IPS DF 6.9 (cell line): ENCODE results near the gene UBE2V1.
A peak's percentile ranks its signal among the peaks of the same experiment; 100 is the strongest.
"Not testable (repeated sequence)": the region's sequence is repeated elsewhere in the genome, so short reads cannot be mapped to it uniquely, and the experiment has no call there.

Source experiments
- DNase-seq: peaks from one replicate; pipeline ENCODE4 v3.0.0-alpha.2; 2013; ENCODE audit warnings: low read depth, low spot score
- H3K27ac ChIP-seq: one replicate; pipeline ENCODE4 v1.5.1; 2013; ENCODE audit warnings: low read length, control low read depth
- H3K27me3 ChIP-seq: 2 replicates; pipeline ENCODE4 v1.6.1; 2013; ENCODE audit warnings: mild to moderate bottlenecking, low read length; ENCODE audit not compliant: control insufficient read depth, insufficient read depth
- H3K36me3 ChIP-seq: 2 replicates; pipeline ENCODE4 v1.6.1; 2013; ENCODE audit warnings: low read length; ENCODE audit not compliant: control insufficient read depth, insufficient read depth
- H3K4me1 ChIP-seq: 2 replicates; pipeline ENCODE4 v1.6.1; 2013; ENCODE audit warnings: low read length; ENCODE audit not compliant: control insufficient read depth, insufficient read depth
- H3K4me3 ChIP-seq: 2 replicates; pipeline ENCODE4 v1.5.1; 2013; ENCODE audit warnings: mild to moderate bottlenecking, low read length
- H3K9me3 ChIP-seq: 2 replicates; pipeline ENCODE4 v1.6.1; 2013; ENCODE audit warnings: low read length, inconsistent platforms; ENCODE audit not compliant: control insufficient read depth, insufficient read depth
- WGBS: extraction: QIAGEN DNeasy Blood & Tissue Kit; methylation state at CpG from one replicate; pipeline ENCODE4 v1.1.7; 2013; ENCODE audit warnings: mixed read lengths, missing lambda C conversion rate; ENCODE audit not compliant: insufficient read length, insufficient coverage; 5-methylcytosine and 5-hydroxymethylcytosine counted together

The UBE2V1 gene

GRCh38 chr20:50073500-50073899 is 39.5 kb downstream of the UBE2V1 start:
- no peak for DNase-seq
- WGBS = no CpG with 5 or more reads among the region's 2 CpGs
- peaks cover 3% of the 10 kb centered on the region; the same call in 1 of the 2 replicates for H3K4me1 ChIP-seq

GRCh38 chr20:50071039-50071888 is 41.7 kb downstream of the UBE2V1 start:
- WGBS = no CpG with 5 or more reads among the region's 48 CpGs
- Histone ChIP-seq H3K27me3 (no peaks in the 10 kb centered on the region), H3K4me1 (peaks cover 3% of the 10 kb centered on the region; the same call in 1 of the 2 replicates), H3K27ac (no peak overlapping the region), H3K9me3 (no peaks in the 10 kb centered on the region), H3K36me3 (no peaks in the 10 kb centered on the region), H3K4me3 (no peak overlapping the region; the same call in 1 of the 2 replicates)
- peak; percentile 67 for DNase-seq

More at GRCh38 chr20:50073500-50073899, 39.5 kb downstream of the UBE2V1 start:
- no peaks in the 10 kb centered on the region for H3K27me3 ChIP-seq
- H3K4me3 ChIP-seq = no peak overlapping the region
- no peaks in the 10 kb centered on the region for H3K36me3 ChIP-seq
- no peaks in the 10 kb centered on the region for H3K9me3 ChIP-seq
- no peak overlapping the region for H3K27ac ChIP-seq

- H3K4me1 ChIP-seq = peaks cover 2% of the 10 kb centered on the region; the same call in 1 of the 2 replicates
- no peak overlapping the region for H3K27ac ChIP-seq
- no peaks in the 10 kb centered on the region for H3K27me3 ChIP-seq
- H3K9me3 ChIP-seq = no peaks in the 10 kb centered on the region
- no CpG with 5 or more reads among the region's 7 CpGs for WGBS
- DNase-seq = no peak
- H3K4me3 ChIP-seq = no peak overlapping the region
- no peaks in the 10 kb centered on the region for H3K36me3 ChIP-seq
Measured at GRCh38 chr20:50070361-50070760, 42.6 kb downstream of the UBE2V1 start.

- no peaks in the 10 kb centered on the region for H3K27me3 ChIP-seq
- 0 out of 2 replicates have a peak, but pooled peaks cover 1% of the 10 kb centered on the region for H3K4me1 ChIP-seq
- H3K4me3 ChIP-seq = no peak overlapping the region
- H3K9me3 ChIP-seq = no peaks in the 10 kb centered on the region
- no CpG with 5 or more reads among the region's 11 CpGs for WGBS
- no peak for DNase-seq
- no peaks in the 10 kb centered on the region for H3K36me3 ChIP-seq
- no peak overlapping the region for H3K27ac ChIP-seq
Measured at GRCh38 chr20:50068041-50068651, 44.8 kb downstream of the UBE2V1 start.

GRCh38 chr20:50067461-50067860 is 45.5 kb downstream of the UBE2V1 start:
- H3K4me1 ChIP-seq = 0 out of 2 replicates have a peak, but pooled peaks cover 1% of the 10 kb centered on the region
- no peaks in the 10 kb centered on the region for H3K9me3 ChIP-seq
- H3K27ac ChIP-seq = no peak overlapping the region
- no peaks in the 10 kb centered on the region for H3K36me3 ChIP-seq
- DNase-seq = no peak
- WGBS = no CpG with 5 or more reads among the region's 2 CpGs
- H3K27me3 ChIP-seq = no peaks in the 10 kb centered on the region
- H3K4me3 ChIP-seq = no peak overlapping the region

- no peaks in the 10 kb centered on the region for H3K9me3 ChIP-seq
- H3K4me3 ChIP-seq = no peak overlapping the region
- no CpG with 5 or more reads among the region's 7 CpGs for WGBS
- H3K36me3 ChIP-seq = no peaks in the 10 kb centered on the region
- 0 out of 2 replicates have a peak, but pooled peaks cover 1% of the 10 kb centered on the region for H3K4me1 ChIP-seq
- no peaks in the 10 kb centered on the region for H3K27me3 ChIP-seq
- no peak overlapping the region for H3K27ac ChIP-seq
- DNase-seq = no peak
Measured at GRCh38 chr20:50067018-50067417, 45.9 kb downstream of the UBE2V1 start.

- no CpG with 5 or more reads among the region's 10 CpGs for WGBS
- no peaks in the 10 kb centered on the region for H3K9me3 ChIP-seq
Measured at GRCh38 chr20:50066161-50066834, 46.7 kb downstream of the UBE2V1 start.

GRCh38 chr20:50065325-50065615 is 47.7 kb downstream of the UBE2V1 start:
- no peaks in the 10 kb centered on the region for H3K27me3 ChIP-seq
- no peaks in the 10 kb centered on the region for H3K4me1 ChIP-seq
- no peak overlapping the region for H3K27ac ChIP-seq
- no peaks in the 10 kb centered on the region for H3K36me3 ChIP-seq
- DNase-seq = no peak
- no CpG with 5 or more reads among the region's 3 CpGs for WGBS
- no peaks in the 10 kb centered on the region for H3K9me3 ChIP-seq
- H3K4me3 ChIP-seq = no peak overlapping the region

More at GRCh38 chr20:50066161-50066834, 46.7 kb downstream of the UBE2V1 start:
- Histone ChIP-seq H3K27ac (no peak overlapping the region), H3K4me1 (no peaks in the 10 kb centered on the region), H3K36me3 (no peaks in the 10 kb centered on the region), H3K27me3 (no peaks in the 10 kb centered on the region), H3K4me3 (no peak overlapping the region)
- DNase-seq = no peak

- not testable (repeated sequence) for H3K9me3 ChIP-seq, H3K27me3 ChIP-seq, DNase-seq, H3K36me3 ChIP-seq, H3K4me1 ChIP-seq, H3K27ac ChIP-seq, H3K4me3 ChIP-seq
- no CpG with 5 or more reads among the region's 6 CpGs for WGBS
Measured at GRCh38 chr20:50063763-50064162, 49.2 kb downstream of the UBE2V1 start.

GRCh38 chr20:50062006-50062838 is 50.7 kb downstream of the UBE2V1 start:
- WGBS = no CpG with 5 or more reads among the region's 13 CpGs
- Histone ChIP-seq H3K27ac (no peak overlapping the region), H3K27me3 (no peaks in the 10 kb centered on the region), H3K4me3 (no peak overlapping the region), H3K9me3 (no peaks in the 10 kb centered on the region), H3K4me1 (no peaks in the 10 kb centered on the region; the same call in 1 of the 2 replicates), H3K36me3 (no peaks in the 10 kb centered on the region)
- DNase-seq = no peak
